ENCODE measurements around the gene ANKUB1. TPM values are rescaled to one million over a fixed set of nuclear protein-coding genes. Genes with fewer than 3 reads are reported as not detected.
A peak's percentile ranks its signal among the peaks of the same experiment; 100 is the strongest.

ANKUB1 gene
- total RNA-seq, 1 donor from 2014 or later: not detected

- DNase-seq (ENCODE audit: low read depth): peak; percentile 76
Measured at GRCh38 chr3:149808209-149808829, 16.0 kb upstream of the ANKUB1 start.

DNA sequence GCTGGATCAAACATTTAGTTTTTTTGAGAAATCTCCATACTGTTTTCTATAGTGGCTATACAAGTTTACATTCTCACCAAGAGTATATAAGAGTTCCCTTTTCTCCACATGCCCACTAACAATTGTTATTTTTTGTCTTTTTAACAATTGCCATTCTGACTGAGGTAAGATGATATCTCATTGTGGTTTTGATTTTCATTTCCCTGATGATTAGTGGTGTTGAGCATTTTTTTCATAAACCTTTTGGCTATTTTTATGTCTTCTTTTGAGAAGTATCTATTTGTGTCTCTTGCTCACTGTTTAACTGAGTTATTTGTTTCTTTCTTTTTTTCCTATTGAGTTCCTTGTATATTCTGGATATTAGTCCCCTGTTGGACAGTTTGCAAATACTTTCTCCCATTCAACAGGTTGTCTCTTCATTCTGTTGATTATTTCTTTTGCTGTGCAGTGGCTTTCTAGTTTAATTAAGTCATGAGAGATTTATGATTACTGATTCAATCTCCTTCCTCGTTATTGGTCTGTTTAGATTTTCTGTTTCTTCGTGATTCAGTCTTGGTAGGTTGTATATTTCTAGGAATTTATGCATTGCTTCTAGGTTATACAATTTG, 13.9 kb upstream of the ANKUB1 start:
- DNase-seq (ENCODE audit: low read depth): no peak

GRCh38 chr3:149801639-149802038, 9.3 kb upstream of the ANKUB1 start:
- DNase-seq (ENCODE audit: low read depth): no peak

DNA sequence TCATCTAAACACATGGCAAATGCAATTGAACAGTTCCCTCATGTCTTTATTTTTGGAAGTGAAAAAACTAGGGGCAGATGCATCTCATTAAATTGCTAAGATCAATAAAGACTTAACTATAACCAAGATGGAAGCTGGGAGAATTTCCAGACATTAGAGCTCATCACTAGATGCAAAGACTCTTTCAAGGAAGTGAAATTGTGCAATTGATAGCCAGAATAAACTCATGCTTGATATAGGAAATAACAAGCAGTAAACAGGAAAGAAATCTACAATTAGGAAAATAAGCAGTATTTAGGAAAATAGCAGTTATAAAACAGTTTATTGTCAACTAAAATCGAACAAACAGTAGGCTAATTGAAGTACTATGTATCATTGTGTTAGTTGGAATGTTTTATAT, 8.8 kb upstream of the ANKUB1 start:
- DNase-seq (ENCODE audit: low read depth): no peak

- DNase-seq (ENCODE audit: low read depth): no peak
Measured at GRCh38 chr3:149800693-149801092, 8.3 kb upstream of the ANKUB1 start.

GRCh38 chr3:149796026-149796425, 3.7 kb upstream of the ANKUB1 start:
- no peak for DNase-seq (ENCODE audit: low read depth)

- DNase-seq (ENCODE audit: low read depth): no peak
Measured at GRCh38 chr3:149790698-149791097, 1.7 kb downstream of the ANKUB1 start.

DNA sequence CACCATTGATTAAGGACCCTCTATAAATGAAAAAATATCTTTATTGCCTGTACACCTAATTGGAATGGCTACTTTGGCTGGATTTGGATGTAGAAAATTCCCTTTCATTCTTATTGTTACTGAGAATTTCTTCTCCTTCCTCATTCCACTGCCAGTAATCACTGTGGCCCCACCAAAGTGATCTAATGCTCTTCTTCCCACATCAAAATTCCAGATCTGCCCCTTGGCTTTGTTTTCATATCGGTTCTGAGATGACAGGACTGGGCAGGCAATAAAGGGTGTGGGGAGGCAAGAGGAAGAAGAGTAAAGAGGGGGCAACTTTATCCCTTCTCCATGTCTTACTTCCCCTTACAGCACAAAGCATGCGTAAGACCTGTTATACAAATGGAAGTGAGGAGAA, 2.1 kb downstream of the ANKUB1 start:
- DNase-seq (ENCODE audit: low read depth): peak; percentile 38

- DNase-seq (ENCODE audit: low read depth): peak; percentile 52
Measured at GRCh38 chr3:149784064-149784704, 8.2 kb downstream of the ANKUB1 start.

DNA sequence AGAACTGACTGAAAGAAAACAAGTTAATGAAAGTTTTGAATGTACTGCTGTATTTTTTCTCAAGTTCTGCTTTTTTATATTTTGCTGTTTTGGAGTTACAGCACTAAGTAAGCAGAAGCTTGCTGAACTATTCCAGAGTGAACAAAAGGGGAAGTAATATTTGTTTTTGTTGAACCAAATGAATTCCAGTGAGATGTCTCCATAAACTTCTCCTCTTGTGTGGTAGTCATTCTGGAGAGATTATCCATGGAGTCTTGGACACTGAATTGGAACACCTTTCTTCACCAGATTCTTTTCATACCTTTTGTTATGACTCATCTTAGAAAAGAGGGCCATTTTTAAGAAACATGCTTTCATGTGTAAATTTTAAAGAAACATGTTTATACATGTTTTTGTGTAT, 8.8 kb downstream of the ANKUB1 start:
- peak; percentile 89 for DNase-seq (ENCODE audit: low read depth)

DNA sequence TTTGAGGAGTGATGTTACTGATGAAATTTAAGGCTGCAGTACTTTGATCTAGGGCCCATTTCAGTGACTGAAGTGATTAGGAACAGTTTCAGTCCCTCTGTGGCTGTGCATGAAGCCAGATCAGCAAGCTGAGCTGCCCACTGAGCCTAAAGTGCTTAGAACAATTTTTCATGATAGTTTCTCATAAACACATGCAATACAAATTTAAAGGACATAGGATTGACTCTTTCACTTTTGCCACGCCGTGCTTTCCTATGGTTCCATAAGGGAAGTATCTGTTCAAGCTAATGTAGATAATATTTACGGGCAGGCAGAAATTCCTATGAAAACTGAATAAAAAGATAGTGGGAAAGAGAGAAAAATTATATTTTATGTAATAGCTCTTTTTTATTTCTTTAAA, 10.6 kb downstream of the ANKUB1 start:
- DNase-seq (ENCODE audit: low read depth): no peak

- DNase-seq (ENCODE audit: low read depth): no peak
Measured at GRCh38 chr3:149781211-149781610, 11.1 kb downstream of the ANKUB1 start.

- DNase-seq (ENCODE audit: low read depth): no peak
Measured at GRCh38 chr3:149777414-149778214, 14.7 kb downstream of the ANKUB1 start.

DNA sequence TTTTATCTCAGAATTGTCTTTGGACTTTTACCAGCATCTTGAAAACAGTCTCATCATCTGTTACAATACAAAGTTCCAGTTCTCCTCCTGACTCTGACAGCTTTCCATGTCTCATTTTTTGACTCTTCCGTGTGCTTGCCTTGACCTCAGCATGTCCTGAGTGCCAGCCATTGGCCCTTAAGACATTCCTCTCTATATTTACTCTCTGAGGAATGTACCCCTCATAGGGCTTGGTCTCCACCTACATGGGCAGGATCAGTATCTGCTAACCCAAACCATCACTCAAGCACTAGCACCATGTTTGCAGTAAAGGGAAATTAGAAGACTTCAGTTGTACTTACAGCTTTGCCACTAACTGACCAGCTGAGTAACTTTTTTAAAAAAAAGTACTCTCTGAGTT, 16.2 kb downstream of the ANKUB1 start:
- no peak for DNase-seq (ENCODE audit: low read depth)

DNA sequence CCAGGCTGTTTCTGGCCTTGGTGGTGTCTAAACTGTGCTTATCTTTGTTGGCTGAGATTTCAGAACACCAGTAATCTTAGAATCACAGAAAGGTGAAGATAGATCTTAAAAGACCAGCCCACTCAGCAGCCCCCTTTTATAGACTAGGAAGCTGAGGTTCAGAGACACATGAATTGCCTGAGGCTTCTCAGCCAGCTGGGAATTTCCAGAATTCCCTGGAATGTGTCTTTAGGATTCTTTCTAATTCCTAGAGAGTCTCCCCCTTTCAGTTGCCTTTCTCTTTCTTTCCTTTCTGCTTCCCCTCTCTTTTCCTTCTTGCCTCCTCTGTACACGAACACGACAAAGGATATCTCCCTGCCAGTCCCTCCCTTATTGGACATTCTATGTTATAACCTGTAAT, 19.5 kb downstream of the ANKUB1 start:
- no peak for DNase-seq (ENCODE audit: low read depth)

DNA sequence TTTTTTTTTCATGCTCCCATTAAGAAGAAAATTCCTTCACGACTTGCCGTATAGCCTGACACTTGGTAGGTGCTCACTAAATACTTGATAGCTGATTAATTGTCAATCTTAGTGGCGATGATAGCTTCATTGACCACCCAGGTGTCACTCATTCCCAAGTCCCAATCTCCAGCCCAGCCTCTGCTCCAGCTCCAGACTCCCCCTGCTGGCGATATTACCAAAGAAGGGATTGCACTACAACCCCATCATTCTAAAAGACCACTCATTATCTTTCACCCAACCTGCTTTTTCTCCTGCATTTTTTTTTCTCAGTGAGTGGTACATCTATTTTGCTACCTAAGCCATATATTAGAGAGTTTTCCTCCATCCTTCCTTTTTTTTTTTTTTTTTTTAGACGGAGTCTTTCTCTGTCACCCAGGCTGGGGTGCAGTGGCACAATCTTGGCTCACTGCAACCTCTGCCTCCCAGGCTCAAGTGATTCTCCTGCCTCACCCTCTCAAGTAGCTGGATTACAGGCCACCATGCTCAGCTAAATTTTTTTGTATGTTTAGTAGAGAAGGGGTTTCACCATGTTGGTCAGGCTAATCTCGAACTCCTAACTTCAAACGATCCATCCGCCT, 20.6 kb downstream of the ANKUB1 start:
- DNase-seq (ENCODE audit: low read depth): peak; percentile 23

DNA sequence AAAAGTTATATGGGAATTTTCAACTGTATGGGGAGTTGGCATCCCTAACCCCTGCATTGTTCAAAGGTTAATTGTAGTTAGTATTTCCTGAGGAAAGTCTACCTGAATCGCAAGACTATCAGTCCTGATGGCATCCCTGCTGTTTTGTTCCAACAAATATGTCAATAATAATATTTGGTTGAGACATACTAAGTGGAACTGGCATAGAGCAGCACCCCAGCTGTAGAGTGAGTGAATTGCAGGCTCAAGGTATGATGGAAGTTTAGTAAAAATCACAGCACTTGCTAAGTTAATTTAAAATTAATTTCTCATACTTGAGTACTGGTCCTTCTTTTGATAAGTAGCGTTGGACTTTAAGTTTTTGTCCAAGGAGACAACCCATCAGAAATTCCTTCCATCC, 22.1 kb downstream of the ANKUB1 start:
- no peak for DNase-seq (ENCODE audit: low read depth)

GRCh38 chr3:149768704-149769103, 23.6 kb downstream of the ANKUB1 start:
- DNase-seq (ENCODE audit: low read depth): no peak

GRCh38 chr3:149767720-149768119, 24.6 kb downstream of the ANKUB1 start:
- no peak for DNase-seq (ENCODE audit: low read depth)

GRCh38 chr3:149765762-149766334, 26.5 kb downstream of the ANKUB1 start:
- DNase-seq (ENCODE audit: low read depth): peak; percentile 61

GRCh38 chr3:149764302-149764701, 28.1 kb downstream of the ANKUB1 start:
- no peak for DNase-seq (ENCODE audit: low read depth)
